ENCODE data around the gene PTH2.

- no peak for TF ChIP-seq CTCF (optimal IDR thresholded peaks at IDR 0.05 in 1 of 3, IDR thresholded peaks at IDR 0.05 in 1 of 3, conservative IDR thresholded peaks at IDR 0.05 in 1 of 3; ENCODE audit: extremely low read depth in 1 of 3, insufficient read depth in 2 of 3, low read length in 3 of 3)
- TF ChIP-seq EZH2 (IDR thresholded peaks at IDR 0.05; ENCODE audit: low read length), result no peak
Observed at GRCh38 chr19:49408816-49409440, 14.3 kb downstream of the PTH2 start.

Measured in keratinocyte (primary cell).